HK-2 (cell line): ENCODE measurements around the gene JUNB.

Experiments used
- DNase-seq: peaks from one replicate; pipeline ENCODE4 v3.0.0-alpha.2; 2018; ENCODE audit not compliant: unreplicated experiment

The JUNB gene

DNA sequence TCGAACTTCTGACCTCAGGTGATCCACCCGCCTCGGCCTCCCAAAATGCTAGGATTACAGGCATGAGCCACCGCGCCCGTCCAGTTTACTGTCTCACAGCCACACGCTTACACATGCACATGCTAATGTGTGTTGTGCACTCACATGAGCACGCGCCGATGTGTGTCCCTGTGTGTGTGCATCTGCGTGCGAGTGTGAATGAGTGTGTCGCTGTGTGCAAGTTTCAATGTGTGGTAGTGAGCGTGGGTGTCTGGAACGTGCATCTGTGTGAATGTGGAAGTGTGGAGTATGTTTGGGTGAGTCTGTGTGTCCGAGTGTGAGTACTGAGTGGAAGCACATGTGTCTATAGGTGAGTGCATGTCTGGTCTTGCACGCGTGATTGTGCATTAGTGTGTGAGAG lies 51.2 kb downstream of the JUNB start:
- no peak for DNase-seq
